GM12878 (cell line): ENCODE data around the gene TIMM17B. TPM values are rescaled to one million over a fixed set of nuclear protein-coding genes. Genes with fewer than 3 reads are reported as not detected.

Experiments used
- BCL3 ChIP-seq: IDR thresholded peaks from 2 replicates; pipeline ENCODE4 v1.6.1; 2011; ENCODE audit warnings: borderline replicate concordance, low read depth, mild to moderate bottlenecking, moderate library complexity, low read length; ENCODE audit not compliant: insufficient read depth, poor library complexity, severe bottlenecking
- E2F8 ChIP-seq: fragments of 450-650 bp; IDR thresholded peaks from 2 replicates; pipeline ENCODE4 v1.6.1; 2018; ENCODE audit warnings: mild to moderate bottlenecking, low read depth, moderate library complexity; ENCODE audit not compliant: partially characterized antibody
- E4F1 ChIP-seq: fragments of 450-650 bp; IDR thresholded peaks from 2 replicates; pipeline ENCODE4 v1.6.1; 2018; ENCODE audit warnings: borderline replicate concordance, mild to moderate bottlenecking; ENCODE audit not compliant: partially characterized antibody
- HCFC1 ChIP-seq: fragments of 150-350 bp; IDR thresholded peaks from 2 replicates; pipeline ENCODE4 v1.6.1; 2014; ENCODE audit warnings: low read length
- IKZF2 ChIP-seq, 2 experiments: fragments of 450-650 bp; IDR thresholded peaks; 2 replicates each; pipeline ENCODE4 v1.6.1; 2017; ENCODE audit warnings: mild to moderate bottlenecking in 2 of 2, moderate library complexity in 2 of 2
- MEF2A ChIP-seq: IDR thresholded peaks from 2 replicates; pipeline ENCODE4 v1.6.1; 2011; ENCODE audit warnings: low read depth, mild to moderate bottlenecking, low read length, moderate library complexity; ENCODE audit not compliant: insufficient read depth
- MTA2 ChIP-seq: fragments of 450-650 bp; IDR thresholded peaks from 2 replicates; pipeline ENCODE4 v1.6.1; 2016; ENCODE audit warnings: low read depth, mild to moderate bottlenecking, moderate library complexity
- USF1 ChIP-seq: IDR thresholded peaks from 2 replicates; pipeline ENCODE4 v1.6.1; 2011; ENCODE audit warnings: borderline replicate concordance, low read depth, mild to moderate bottlenecking, moderate library complexity, mixed read lengths, low read length; ENCODE audit not compliant: insufficient read depth; ENCODE audit errors: extremely low read length
- ZBTB4 ChIP-seq: fragments of 450-650 bp; formaldehyde crosslinking; IDR thresholded peaks from 2 replicates; pipeline ENCODE4 v1.4.0; 2022; ENCODE audit warnings: mild to moderate bottlenecking, moderate library complexity
- ZNF687 ChIP-seq: fragments of 450-650 bp; IDR thresholded peaks from 2 replicates; pipeline ENCODE4 v1.6.1; 2017; ENCODE audit warnings: mild to moderate bottlenecking, moderate library complexity
- ZZZ3 ChIP-seq: IDR thresholded peaks from 2 replicates; pipeline ENCODE4 v1.6.1; 2011; ENCODE audit warnings: low read depth; ENCODE audit not compliant: control insufficient read depth, insufficient read length
- polyA plus RNA-seq, 11 experiments: library from polyadenylated mRNA; depleted of rRNA in 4 of 11; unstranded in 6 of 11; stranded (reverse) in 5 of 11; fragments of >200 nt; fragmentation: Nextera tagmentation in 4 of 11; fragmentation: Illumina TruSeq in 1 of 11; extraction: Ambion mirVana in 4 of 11; extraction: Trizol in 1 of 11; gene quantifications; 1 replicate in 1 of 11; 2 replicates in 10 of 11; pipeline versions ENCODE4 v1.2.1 to v1.2.3, GENCODE V29; 2011 to 2016; ENCODE audit warnings: inconsistent platforms in 2 of 11, missing spikeins in 2 of 11, low read depth in 1 of 11
- total RNA-seq, 4 experiments: library from RNA; depleted of rRNA in 3 of 4; stranded (reverse); fragments of >200 nt in 3 of 4; fragmentation: Illumina TruSeq in 1 of 4; extraction: Trizol in 1 of 4; gene quantifications; 2 replicates each; pipeline versions ENCODE4 v1.2.1 to v1.2.3, GENCODE V29; 2013 to 2021

TIMM17B gene
- total and polyA plus RNA-seq, 10 of the 15 experiments (the other 5 are each of a cell fraction or from before 2014, with no cell fraction given): 4.5 to 88.7 (median 47.5) TPM

- TF ChIP-seq ZNF687 (peak; percentile 56), E4F1 (no peak), MEF2A (peak; percentile 96), E2F8 (peak; percentile 52), BCL3 (peak; percentile 90), USF1 (peak; percentile 80), MTA2 (peak; percentile 88), IKZF2 (IDR thresholded peaks at IDR 0.05) (peak; percentile 92 to 95), ZZZ3 (no peak), HCFC1 (no peak; the same call in 1 of the 2 replicates), ZBTB4 (CRISPR knock-in tag) (no peak)
Observed at GRCh38 chrX:48937054-48937907, 39.7 kb upstream of the TIMM17B start (continued).
